Measurements from ENCODE around the gene THADA.
"Not testable (repeated sequence)": the region's sequence is repeated elsewhere in the genome, so short reads cannot be mapped to it uniquely, and the experiment has no call there.

THADA gene

DNA sequence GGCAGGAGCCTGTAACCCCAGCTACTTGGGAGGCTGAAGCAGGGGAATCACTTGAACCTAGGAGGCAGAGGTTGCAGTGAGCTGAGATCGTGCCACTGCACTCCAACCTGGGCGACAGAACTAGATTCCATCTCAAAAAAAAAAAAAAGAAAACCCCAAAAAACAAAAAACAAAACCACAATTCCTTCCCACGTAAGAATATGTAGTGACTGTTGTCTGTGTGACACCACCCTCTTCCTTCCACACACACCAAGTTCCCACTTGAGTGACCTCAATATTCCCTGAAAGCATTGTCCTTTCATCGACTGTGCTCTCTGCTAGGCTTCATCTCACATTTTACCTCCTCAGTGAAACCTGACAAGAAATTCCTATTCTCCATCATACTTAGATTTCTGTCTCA lies 8.8 kb upstream of the THADA start:
- DNase-seq = no peak

DNA sequence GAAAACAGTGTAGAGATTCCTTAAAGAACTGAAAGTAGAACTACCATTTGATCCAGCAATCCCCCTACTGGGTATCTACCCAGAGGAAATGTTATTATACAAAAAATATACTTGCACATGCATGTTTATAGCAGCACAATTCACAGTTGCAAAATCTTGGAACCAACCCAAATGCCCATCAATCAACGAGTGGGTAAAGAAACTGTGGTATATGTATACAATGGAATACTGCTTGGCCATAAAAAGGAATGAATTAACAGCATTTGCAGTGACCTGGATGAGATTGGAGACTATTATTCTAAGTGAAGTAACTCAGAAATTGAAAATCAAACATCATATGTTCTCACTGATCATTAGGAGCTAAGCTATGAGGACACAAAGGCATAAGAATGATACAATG lies 4.8 kb upstream of the THADA start:
- not testable (repeated sequence) for DNase-seq

DNA sequence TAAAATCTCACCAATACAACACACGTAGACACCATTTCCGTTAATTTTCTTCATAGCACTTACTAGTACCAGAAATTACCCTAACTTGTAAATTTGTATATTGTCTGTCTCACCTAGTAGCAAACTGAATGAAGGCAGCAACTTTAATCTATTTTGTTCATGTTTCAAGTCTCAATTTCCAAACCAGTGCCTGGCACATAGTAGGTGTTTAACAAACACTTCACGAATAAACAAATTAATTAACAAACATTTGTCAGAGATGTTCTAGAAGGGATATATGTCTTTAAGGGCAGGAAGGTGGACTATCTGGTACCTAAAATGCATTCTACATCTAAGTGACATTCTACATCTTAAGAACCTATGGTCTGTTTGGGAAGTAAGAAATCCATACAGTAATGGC lies 963 bp downstream of the THADA start:
- DNase-seq = no peak

DNA sequence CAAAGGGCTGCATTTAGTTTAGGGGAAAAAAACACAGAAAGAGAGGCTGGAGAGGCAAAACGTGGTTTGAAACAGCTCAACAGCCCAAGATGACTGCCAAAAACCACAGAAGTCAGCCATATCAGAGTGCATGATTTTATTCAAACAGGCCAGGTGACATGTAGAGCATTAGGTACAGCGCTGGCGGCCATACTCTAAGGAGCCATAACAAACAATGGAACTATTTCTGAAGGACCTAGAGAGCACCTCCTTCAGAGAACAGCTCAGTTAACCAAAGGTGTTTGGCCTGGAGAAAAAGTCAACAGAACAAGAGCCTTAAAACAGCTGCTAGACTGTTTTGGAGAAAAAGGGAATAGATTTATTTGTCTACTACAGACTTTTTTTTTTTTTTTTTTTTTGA lies 2.6 kb downstream of the THADA start:
- DNase-seq = no peak

DNA sequence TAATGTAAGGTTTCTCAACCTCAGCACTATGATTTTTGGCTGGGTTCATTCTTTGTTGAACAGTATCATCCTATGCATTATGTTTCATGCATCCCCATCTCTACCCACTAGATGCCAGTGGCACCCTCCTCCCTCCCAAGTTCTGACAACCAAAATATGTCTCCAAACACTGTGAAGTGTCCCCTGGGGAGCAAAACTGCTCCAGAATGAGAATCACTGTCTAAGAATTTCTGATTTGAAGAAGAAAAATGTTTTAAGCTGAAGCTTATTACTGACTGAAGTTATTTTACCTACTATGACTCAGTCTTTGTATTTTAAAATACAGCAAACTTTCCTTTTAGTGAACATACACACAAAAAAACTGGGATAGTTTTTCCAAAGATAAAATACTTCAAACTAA lies 3.4 kb downstream of the THADA start:
- DNase-seq = no peak

DNA sequence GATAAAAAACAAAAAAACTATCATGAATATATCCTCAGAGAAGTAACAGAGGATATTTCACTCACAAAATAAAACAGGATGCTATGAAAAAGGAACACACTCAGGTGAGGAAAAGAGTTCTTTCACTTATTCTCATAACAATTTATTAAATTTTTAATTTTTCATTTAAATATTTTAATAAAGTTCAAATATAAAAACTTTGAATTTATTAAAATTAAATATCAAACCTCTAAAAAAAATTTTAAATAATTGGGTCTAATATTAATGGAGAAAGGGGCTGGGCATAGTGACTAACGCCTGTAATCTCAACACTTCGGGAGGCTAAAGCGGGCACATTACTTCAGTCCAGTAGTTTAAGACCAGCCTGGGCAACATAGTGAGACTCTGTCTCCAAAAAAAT lies 10.1 kb downstream of the THADA start:
- no peak for DNase-seq

DNA sequence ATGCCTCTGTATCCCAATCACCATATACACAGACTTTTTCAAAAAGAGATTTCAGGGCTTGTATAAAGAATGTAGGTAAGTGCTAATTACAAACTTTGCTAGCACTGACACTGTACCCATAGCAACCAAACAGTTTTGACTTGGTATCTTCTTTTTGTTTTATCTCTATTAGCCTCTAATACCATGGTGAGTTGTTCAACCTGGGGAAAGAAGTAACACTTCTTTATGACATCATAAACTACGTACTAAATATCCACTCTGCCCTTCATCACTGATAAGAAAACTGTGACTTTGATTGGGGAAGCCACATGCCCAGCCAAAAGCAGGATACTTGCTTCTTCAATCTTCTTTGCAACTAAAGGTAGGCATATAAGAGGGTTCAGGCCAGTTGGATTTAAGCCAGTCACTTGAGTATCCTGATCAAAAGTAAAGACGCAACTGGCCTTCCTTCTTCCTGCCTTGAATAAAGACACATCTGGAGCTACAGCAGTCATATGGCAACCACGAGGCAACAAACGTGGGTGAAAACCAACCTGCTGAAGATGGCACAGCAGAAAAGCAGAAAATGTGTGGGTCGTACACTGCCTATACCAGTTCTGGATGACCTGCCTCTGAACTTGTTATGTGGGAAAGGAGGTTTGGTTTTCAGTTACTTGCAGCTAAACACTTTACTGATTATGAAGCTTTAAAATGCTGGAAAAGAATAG lies 16.4 kb downstream of the THADA start:
- no peak for DNase-seq

DNA sequence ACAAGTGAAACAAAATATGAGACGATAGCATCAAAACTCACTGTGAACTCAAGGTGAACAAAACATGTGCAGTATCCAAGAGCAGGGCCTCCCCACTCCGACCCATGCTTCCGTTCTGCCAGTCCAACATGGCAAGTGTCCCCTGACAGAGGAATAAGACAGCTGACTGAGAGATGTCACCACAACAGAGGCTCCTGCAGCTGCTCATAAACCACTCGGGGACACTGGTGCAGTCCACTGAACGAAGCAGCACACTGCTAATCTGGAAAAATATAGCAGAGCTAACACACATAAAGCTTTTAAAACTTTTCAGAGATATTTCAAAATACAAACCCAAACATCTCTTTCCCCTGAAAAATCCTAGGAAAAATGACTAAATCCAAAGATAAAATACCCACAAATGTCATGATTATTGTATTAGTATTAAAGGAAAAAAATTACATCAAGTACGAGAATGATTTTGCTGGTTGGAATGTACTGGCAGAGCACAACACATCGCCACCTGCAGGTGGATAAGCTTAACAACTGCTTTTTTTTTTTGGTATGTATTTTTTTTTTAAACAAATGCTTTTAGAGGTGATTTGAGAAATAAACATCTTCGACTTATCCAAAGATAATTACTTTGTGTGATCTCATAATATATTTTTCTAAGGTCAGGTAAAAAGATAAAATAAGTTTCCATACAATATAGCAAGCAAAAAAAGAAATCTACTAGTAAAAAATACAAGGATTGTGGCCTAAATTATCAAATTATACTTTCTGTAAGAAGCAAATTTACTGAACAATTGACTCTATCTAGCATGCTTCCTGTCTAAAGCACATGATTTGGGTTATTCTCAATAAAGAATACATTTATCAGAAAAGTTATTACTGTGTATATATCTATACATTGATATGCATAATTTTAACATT lies 18.6 kb downstream of the THADA start:
- peak; percentile 32 to 54 for DNase-seq

DNA sequence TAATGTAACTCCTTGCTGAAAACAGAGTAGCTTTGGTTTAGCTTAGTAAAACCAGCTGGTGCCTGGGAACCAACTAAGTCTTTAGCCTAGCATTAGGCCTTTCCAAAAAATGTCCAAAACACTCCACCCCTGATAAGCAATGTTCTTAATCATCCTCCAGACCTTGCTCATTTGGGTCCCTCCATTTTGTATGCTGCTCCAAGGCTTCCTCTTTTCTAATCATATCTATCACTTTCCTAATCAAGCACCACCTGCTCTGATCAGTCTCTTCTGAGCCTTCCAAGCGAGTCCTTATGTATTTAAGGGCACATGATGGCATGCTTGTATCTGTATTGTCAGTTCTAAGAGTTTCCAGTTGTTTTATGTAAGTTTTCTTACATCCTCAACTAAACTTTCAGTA lies 23.6 kb downstream of the THADA start:
- DNase-seq = no peak

DNA sequence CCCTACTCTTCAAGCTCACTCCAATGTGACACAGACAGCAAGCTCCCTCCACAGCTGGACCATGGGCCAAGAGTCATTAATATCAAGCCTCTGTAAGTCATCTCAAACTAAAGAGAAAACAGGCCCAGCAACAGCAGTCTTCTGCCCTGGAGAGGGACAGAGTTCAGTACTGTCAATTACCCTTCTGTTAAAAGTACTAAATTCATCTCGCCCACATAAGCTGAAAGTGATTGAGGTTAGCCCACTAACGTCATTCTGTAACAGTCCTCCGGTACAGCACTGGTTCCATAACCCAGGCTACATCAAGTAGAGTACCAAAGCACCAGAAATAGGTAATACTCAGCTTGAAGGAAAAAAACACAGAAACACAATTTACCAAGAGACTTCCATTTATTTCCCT lies 25.9 kb downstream of the THADA start:
- no peak for DNase-seq

DNA sequence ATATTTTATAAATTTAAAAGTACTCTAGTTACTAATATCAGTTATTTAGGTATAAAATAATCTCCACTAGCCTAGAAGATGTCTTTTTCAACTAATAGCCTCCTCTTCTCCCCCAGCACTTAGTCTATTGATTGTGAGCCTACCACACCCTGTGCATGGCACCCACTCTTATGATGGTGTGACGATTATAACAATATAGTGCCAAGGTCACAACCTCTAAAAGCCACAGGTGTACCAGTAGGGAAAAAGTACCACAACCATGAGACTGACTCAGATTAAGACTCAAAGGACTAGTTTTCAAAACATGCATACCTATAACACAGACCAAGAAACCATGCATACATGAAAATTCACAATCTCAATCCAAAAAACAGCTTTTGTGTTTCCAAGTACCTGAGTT lies 27.6 kb downstream of the THADA start:
- DNase-seq = no peak

DNA sequence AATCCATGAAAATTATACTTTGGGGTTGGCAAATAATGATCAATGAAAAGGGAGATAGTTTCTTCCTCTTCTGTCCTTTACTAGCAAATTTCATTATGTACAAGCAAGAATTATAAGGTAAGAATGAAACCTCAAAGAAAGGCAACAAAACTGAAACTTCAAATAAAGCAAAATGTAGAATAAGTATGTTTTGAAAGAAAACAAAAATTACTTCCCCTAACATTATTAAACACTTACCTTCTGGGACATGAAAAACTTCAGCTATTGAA lies 29.4 kb downstream of the THADA start:
- no peak for DNase-seq

DNA sequence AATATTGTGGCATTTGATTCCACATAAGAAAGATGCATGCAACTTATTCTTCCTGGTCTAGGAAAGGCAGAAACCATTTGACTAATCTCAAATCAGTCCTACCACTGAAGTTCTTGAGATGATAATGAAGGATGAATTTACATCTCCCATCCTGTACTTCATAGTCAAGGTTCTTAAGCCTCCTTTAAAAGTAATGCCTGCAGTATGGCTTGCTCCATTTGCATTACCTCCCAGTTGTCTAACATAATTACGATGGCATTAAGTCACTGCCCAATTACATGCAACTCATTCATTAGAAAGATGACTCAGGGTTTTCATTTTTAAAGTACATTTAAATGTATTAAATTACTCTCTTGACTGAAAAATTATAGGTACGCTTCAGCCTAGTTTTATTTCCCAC lies 32.2 kb downstream of the THADA start:
- no peak for DNase-seq

DNA sequence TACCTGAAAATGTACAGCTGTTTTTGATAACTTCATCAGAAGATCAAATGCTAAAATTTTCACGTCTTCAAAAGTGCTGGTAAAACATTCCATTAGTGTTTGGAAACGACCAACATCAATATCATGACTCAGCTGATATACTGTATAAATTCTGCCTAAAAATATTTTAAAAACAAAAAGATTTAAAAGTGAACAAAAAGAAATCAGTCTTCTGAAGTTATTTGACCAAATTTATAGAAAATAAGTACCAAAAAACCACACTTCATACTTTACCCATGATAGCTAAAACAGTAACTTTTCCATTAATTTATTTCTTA lies 35.6 kb downstream of the THADA start:
- no peak for DNase-seq

DNA sequence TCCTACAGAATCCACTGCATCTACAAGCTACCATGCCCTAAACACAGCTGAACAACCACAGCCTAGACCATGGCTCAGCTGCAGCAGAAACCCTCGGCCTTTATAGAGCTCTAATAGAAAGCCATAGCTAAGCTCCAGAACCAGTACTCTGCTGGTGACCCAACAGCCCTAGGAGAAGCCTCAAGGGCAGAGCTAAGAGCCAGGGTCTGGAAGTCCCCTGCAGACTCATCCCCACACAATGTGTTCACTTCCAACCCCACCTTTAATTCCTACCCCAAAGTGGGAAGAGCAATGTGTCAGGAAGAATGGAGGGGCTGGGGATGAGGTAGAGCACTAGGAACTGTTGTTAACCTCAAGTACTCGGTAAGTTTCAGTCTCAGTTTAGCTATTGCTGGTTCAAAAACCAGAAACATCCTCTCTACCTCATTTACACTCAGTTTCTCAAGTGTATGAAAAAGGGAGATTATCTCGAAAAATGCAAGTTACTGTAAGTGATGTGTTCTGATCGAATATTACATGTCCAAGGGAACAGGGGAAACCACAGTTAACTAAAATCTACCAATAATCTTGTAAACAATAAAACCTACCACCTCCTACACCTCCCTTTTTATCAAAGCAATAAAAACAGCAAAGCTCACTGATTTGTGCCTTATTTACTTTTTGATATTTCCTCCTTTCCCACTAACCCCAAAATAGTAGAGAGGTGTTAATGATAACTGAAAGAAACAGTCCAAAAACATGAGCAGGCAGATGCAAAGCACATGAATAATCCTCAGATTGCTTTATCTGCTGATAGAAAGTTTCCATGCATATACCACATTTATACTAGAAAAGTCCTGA lies 36.2 kb downstream of the THADA start:
- DNase-seq = no peak

DNA sequence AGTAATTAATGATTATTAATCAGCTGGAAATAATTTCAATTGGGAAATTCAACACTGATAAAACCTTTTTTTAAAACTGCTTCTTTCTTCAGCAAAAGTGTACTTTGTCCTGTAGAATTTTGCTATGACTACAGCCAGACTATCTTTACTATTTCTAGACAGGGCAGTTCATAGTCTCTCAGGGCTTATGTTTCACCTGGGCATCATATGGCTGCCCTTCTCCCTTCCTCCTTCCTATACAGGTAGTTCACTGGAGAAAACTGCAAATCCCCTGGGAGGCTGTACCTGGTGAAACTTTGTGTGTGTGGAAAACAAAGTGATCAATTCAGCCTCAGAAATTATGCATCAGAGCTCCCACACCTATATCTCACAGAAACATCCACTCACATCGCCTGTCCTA lies 38.6 kb downstream of the THADA start:
- no peak for DNase-seq

DNA sequence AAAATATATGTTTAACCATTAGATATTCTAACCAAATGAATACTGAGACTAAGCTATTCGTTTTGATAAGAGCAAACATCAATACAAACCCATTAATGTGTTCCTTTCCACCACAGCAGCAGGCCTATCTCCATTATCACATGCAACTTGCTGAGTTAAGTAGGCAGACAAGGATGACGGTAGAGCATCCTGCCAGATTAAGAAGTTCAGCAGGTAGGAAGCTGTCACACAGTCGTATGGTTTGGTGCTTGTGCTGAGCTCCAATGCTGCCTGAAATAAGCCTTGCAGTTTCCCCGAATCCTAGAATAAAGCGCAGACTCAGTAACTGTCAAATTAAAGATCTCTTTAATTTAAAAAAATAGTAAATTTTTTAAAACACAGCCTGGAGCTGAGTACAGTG lies 39.6 kb downstream of the THADA start:
- no peak for DNase-seq

DNA sequence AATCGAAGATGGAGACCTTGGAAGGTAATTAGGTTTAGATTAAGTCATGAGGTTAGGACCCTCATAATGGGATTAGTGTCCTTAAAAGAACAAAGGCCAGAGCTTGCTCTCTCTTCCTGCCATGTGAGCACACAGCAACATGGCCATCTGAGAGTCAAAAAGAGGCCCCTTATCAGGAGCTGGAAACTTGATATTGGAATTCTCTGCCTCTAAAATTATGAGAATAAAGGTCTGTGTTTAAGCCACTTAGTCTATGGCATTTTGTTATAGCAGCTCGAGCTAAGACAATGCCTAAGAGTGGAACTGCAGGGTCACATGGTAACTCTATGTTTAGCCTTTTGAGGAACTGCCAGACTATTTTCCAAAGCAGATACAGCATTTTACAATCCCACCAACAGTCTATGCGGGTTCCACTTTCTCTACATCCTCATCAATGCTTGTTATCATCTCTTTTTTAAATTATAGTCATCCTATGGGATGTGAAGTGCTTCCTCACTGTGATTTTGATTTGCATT lies 42.4 kb downstream of the THADA start:
- no peak for DNase-seq

DNA sequence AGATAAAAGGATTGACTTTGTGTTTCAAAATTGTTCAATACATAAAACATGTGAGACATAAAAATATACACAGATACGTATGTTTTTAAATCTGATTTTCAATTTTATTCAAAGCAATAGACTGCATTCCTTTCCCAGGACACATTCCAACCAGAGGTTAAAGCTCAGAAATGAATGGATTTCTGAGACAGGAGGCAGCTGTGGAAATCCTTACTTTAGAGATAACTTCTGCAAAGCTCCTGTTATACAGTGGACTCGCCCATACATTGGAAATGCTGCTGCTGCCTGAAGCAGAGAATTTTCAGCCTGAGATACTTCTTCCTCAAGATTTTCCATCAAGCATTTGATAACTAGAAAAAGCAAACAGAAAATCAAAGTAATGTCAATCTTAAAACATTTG lies 43.8 kb downstream of the THADA start:
- no peak for DNase-seq

DNA sequence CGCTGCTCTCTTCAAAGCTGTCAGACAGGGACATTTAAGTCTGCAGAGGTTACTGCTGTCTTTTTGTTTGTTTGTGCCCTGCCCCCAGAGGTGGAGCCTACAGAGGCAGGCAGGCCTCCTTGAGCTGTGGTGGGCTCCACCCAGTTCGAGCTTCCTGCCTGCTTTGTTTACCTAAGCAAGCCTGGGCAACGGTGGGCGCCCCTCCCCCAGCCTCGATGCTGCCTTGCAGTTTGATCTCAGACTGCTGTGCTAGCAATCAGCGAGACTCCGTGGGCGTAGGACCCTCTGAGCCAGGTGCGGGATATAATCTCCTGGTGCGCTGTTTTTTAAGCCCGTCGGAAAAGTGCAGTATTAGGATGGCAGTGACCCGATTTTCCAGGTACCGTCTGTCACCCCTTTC lies 47.5 kb downstream of the THADA start:
- peak in 1 of 2 donors; percentile 14 for DNase-seq

DNA sequence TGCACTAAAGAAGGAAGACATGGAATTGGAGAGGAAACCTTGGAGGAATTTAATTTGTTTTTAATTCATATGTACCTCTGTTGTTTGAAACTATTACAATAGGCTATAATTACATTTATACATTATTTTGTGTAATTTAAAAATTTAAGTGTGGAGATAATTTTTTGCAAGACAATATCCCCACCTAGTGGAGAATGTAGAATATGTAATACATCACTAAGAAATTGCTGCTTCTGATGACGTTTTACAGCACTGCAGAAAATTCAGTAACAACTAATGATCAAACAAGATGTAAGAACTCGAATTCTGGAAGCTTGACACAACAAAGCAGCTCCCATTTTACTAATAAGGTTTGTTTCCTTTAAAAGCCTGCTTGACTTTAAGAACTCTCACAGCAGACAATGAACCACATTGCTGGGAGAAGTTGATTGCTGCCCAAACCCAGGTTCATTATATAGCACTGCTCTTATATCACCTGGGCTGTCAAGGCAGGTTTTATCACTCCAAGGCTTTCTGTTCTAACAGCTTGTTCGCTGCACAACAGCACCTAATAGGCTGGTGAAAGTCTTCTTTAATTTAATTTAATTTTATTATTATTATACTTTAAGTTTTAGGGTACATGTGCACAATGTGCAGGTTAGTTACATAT lies 53.4 kb downstream of the THADA start:
- DNase-seq = peak in 1 of 2 donors; percentile 58

DNA sequence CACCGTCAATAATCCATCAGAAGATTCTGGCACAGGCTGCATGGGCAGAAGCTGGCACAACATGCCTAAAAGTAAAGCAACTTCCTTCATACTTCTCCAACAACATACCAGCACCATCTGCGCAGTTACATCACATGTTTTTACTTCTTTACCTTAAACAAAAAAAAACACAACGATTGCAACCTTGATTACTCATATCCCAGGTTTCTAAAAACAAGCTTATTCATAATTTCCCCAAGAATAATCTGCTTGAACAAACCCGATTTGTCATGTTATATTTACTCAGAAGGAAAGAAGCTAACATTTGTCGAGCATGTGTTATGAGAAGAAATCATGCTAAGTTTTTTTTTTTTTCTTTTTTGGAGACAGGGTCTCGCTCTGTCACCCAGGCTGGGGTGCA lies 54.7 kb downstream of the THADA start:
- no peak for DNase-seq
